Prostate gland (tissue), 2 donors: ENCODE data around the gene DQX1.

Source experiments
- POLR2A ChIP-seq: fragments of 450-650 bp; IDR thresholded peaks from one replicate; pipeline ENCODE4 v1.6.1; 2016; ENCODE audit warnings: antibody characterized with exemption, mild to moderate bottlenecking
- TF ChIP-seq, protein P1 (sequence below), 4 experiments: fragments of 200-600 bp in 2 of 4; fragments of 450-650 bp in 2 of 4; sonication (generic) in 2 of 4; IDR thresholded peaks; 1 replicate in 3 of 4; 2 replicates in 1 of 4; pipeline ENCODE4 v1.5.1; 2016 to 2019; ENCODE audit warnings: antibody characterized with exemption in 4 of 4, mild to moderate bottlenecking in 2 of 4, moderate library complexity in 2 of 4

DNA sequence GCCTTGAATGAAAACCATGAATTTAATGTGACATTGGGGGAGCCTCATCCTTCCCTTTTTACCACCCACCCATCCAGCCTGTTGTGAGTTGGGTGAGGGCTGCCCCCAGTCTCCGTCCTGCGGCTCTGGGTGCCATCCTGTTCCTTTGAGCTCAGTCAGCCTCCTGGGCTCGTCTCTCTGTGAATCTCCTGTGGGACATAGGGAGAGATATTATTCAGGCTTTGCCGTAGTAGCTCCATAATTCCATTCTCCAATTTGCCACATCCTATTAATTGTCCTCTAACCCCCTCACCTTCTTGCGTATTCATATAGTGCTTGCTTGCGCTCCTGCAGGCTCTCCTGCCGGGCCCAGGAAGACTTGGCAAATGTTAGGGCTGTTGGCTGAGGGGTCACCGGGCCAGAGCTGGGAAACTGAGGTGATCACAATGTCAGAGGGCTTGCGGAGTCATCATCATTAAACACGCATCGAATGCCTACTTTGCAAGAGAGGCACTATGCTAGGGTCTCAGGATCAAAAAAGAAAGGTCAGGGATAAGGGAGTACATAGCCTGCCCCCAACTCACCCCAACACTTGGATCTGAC lies 709 bp upstream of the DQX1 start:
- TF ChIP-seq, protein P1, sequence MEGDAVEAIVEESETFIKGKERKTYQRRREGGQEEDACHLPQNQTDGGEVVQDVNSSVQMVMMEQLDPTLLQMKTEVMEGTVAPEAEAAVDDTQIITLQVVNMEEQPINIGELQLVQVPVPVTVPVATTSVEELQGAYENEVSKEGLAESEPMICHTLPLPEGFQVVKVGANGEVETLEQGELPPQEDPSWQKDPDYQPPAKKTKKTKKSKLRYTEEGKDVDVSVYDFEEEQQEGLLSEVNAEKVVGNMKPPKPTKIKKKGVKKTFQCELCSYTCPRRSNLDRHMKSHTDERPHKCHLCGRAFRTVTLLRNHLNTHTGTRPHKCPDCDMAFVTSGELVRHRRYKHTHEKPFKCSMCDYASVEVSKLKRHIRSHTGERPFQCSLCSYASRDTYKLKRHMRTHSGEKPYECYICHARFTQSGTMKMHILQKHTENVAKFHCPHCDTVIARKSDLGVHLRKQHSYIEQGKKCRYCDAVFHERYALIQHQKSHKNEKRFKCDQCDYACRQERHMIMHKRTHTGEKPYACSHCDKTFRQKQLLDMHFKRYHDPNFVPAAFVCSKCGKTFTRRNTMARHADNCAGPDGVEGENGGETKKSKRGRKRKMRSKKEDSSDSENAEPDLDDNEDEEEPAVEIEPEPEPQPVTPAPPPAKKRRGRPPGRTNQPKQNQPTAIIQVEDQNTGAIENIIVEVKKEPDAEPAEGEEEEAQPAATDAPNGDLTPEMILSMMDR (IDR thresholded peaks at IDR 0.05), result no peak
- TF ChIP-seq POLR2A, result no peak
